G401 (cell line): ENCODE data around the gene ARHGEF19. TPM values are rescaled to one million over a fixed set of nuclear protein-coding genes. Genes with fewer than 3 reads are reported as not detected.
A peak's percentile ranks its signal among the peaks of the same experiment; 100 is the strongest.
"Not testable (repeated sequence)": the region's sequence is repeated elsewhere in the genome, so short reads cannot be mapped to it uniquely, and the experiment has no call there.

Experiments
- DNase-seq: peaks from one replicate; pipeline ENCODE4 v3.0.0-alpha.2; 2015; ENCODE audit warnings: low spot score
- in situ Hi-C: cut with HindIII; loops from 2 replicates; pipeline ENCODE4 v1.10.0; 2016; ENCODE audit warnings: low sequenced_read_pairs, mixed read lengths
- total RNA-seq: library from RNA; depleted of rRNA; stranded (reverse); fragments of >200 nt; shearing (Covaris generic); gene quantifications from 2 replicates; pipeline ENCODE4 v1.2.3, GENCODE V29; 2014

The ARHGEF19 gene
- total RNA-seq, 1 experiment from 2014 or later = 7.4 TPM

- in situ Hi-C loops = no loop called here
- no peak for DNase-seq
These were observed 38.8 kb downstream of the ARHGEF19 start for GRCh38 chr1:16173447-16174260.

GRCh38 chr1:16172964-16173446 is 39.4 kb downstream of the ARHGEF19 start:
- DNase-seq = no peak

GRCh38 chr1:16172218-16172830 is 40.1 kb downstream of the ARHGEF19 start:
- in situ Hi-C loops = no loop called here
- DNase-seq = no peak

More at GRCh38 chr1:16172964-16173446, 39.4 kb downstream of the ARHGEF19 start:
- in situ Hi-C loops = no loop called here

DNA sequence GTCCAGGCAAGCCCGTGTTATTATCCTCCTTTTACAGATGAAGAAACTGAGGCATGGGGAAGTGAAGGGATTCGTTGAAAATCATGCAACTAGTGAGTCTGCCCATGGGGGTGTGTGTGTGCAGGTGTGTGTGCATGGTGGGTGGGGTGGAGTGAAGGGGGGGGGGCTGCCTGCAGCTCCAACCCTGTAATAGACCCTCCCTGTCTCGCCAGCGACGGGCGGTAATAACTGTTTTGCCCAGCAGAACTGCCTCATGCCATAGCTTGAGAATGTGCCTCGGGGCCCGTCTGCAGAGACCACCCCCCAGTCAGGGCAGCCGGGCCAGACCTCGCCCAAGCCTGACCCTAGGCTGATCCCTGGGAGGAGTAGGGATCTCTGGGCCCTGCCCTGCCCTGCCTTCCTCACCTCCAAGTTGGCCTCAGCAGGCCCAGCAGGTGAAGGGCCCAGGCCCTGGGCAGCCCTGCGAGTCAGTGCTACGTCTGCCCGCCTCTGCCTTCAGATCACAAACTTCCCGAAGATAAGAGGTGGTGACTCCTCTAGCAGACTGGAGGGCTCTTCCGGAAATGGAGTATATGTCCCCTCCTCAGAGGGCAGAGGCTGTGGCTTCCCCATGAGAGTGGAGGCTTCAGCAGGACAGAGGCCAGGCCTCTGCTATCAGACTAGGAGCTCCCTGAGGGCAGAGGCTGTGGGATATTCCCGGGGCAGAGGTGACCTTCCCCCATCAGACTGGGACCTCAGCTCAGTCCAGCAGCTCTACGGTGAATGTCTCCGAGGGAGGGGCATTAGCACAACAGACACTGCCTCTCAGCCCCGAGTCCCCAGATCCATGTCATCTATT is 40.9 kb downstream of the ARHGEF19 start:
- DNase-seq = no peak
- in situ Hi-C loops = no loop called here

GRCh38 chr1:16170283-16170673 is 42.2 kb downstream of the ARHGEF19 start:
- in situ Hi-C loops = no loop called here
- DNase-seq = no peak

GRCh38 chr1:16168622-16169360 is 43.7 kb downstream of the ARHGEF19 start:
- no peak for DNase-seq
- in situ Hi-C loops = no loop called here

GRCh38 chr1:16168144-16168495 is 44.3 kb downstream of the ARHGEF19 start:
- DNase-seq, in situ Hi-C loops: not testable (repeated sequence)

DNA sequence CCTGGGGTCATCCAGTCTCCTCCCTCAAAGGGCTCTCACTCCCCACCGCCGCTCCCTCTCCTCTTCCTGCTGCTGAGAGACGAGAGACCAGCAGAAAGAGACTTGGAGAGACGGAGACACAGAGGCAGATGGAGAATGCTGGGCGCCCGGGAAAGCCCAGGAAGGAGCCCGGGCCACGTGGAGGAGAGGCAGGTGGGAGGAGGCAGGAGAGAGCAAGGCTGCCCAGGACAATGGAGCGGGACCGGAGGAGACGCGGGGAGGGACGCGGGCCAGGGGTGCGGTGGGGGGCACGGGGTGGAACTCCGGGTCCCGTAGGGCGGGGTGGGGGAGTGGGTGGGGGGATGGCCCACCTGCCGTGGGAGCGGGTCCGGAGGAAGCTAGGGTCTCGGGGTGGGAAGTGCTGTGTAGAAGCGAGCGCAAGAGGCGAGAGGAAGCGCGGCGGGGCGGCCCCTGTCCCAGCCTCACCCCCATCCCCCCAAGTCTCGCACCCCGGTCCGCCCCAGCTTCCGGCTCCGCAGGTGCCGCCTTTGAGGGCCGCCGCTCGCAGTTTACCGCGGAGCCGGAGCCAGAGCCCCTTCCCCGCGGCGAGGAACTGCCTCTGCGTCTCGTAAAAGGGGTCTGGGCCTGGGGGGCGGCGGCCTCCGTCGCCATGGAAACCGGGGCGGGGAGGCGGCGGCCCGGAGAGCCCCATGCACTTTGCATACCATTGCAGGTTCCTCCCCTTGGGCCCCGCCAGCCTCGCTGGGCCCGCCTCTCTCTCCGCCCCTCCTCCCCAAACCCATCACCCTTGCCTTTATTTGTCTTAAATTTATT is 44.9 kb downstream of the ARHGEF19 start:
- peak; percentile 57 for DNase-seq
- in situ Hi-C loops = no loop called here

DNA sequence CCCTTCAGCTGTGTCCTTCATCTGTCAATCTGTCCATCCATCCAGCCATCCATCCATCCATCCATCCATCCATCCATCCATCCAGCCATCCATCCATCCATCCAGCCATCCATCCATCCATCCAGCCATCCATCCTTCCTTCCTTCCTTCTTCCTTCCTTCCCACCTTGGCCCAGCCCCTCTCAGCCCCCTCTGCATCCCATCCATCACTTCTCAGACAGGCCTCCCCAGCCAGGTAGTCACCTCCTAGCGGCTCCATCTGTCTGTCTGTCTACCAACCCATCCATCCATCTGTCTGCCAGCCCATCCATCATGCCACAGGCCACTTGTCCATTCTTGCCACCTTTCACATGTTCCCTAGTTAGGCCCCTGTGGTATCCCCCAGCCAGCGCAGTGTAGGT is 46.3 kb downstream of the ARHGEF19 start:
- in situ Hi-C loops = no loop called here
- DNase-seq = no peak

- in situ Hi-C loops = no loop called here
- no peak for DNase-seq
These were observed 46.9 kb downstream of the ARHGEF19 start for GRCh38 chr1:16165548-16165947.

- in situ Hi-C loops = no loop called here
- DNase-seq = no peak
These were observed 47.4 kb downstream of the ARHGEF19 start for GRCh38 chr1:16165073-16165364.

GRCh38 chr1:16164213-16165072 is 48.0 kb downstream of the ARHGEF19 start:
- in situ Hi-C loops = no loop called here
- no peak for DNase-seq

DNA sequence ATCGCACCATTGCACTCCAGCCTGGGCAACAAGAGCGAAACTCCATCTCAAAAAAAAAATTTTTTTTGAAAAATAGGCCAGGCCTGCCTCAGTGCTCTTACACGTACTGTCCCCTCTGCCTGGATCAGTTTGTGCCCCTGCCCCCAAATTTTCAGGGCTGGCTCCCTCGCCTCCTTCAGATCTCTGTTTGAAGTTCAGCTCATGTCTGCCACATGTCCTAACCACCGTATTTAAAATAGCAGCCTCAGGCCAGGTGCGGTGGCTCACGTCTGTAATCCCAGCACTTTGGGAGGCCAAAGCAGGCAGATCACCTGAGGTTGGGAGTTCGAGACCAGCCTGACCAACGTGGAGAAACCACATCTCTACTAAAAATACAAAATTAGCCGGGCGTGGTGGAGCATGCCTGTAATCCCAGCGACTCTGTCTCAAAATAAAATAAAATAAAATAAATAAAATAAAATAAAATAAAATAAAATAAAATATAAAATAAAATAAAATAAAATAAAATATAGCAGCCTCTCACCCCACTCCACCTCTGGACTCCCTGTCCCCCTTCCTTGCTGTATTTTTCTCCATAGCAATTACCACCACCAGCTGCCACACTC is 48.7 kb downstream of the ARHGEF19 start:
- DNase-seq, in situ Hi-C loops: not testable (repeated sequence)

- no peak for DNase-seq
These were observed 50.2 kb downstream of the ARHGEF19 start for GRCh38 chr1:16162163-16162822.

GRCh38 chr1:16161717-16162116 is 50.7 kb downstream of the ARHGEF19 start:
- in situ Hi-C loops = no loop called here

More at GRCh38 chr1:16162163-16162822, 50.2 kb downstream of the ARHGEF19 start:
- in situ Hi-C loops = no loop called here

DNA sequence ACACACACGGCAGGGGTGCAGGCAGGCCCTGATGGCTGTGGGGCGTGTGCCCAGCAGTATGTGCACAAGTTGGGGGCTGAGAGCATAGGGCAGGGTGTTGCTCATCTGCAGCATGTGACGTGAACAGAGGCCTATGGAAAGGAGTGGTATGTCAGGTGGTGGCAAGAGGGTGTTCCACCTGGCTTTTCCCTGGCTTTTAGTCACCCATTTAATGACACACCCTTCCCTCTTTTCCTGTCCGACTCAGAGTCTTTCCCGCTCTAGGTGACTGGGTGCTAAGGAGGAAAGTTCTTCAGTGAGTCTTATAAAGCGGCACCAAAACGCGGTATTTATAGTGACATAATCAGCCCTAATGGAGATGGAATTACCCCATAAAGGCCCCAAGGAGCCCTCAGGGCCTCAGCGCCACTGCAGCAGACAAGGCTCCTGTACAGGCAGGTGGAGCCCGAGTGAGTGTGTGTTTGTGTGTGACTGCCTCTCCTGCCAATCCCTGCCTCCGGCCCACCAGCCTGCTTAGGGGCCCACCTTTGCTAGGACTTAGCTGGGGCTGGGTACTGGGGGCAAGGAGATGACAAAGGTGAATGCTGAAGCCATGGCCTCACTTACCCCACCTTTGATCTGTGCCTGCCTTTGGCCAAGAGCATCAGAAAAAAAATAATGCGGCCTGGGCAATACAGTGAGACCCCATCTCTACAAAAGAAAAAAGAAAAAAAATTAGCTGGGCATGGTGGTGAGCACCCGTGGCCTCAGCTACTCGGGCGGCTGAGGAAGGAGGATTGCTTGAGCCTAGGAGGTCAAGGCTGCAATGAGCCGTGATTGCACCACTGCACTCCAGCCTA is 53.2 kb downstream of the ARHGEF19 start:
- in situ Hi-C loops = no loop called here

More at GRCh38 chr1:16161717-16162116, 50.7 kb downstream of the ARHGEF19 start:
- no peak for DNase-seq

More for the DNA sequence above, 53.2 kb downstream of the ARHGEF19 start:
- DNase-seq = no peak
